DOHH2 (cell line): Measurements from ENCODE around the gene ROGDI.

Experiments used
- H3F3A ChIP-seq: fragments of 200-600 bp; sonication (generic), shearing (Covaris generic); 2 replicates; pipeline ENCODE4 v1.6.0; 2016; ENCODE audit warnings: antibody characterized with exemption, mild to moderate bottlenecking; ENCODE audit not compliant: control insufficient read depth, insufficient read depth
- H3K27ac ChIP-seq: fragments of 200-600 bp; sonication (generic); 2 replicates; pipeline ENCODE4 v1.5.1; 2014; ENCODE audit warnings: low read depth, mild to moderate bottlenecking, low read length, moderate library complexity
- H3K27me3 ChIP-seq: fragments of 200-600 bp; sonication (generic); 2 replicates; pipeline ENCODE4 v1.6.1; 2014; ENCODE audit warnings: mild to moderate bottlenecking, low read length, mixed read lengths; ENCODE audit not compliant: control insufficient read depth
- H3K36me3 ChIP-seq: fragments of 200-600 bp; sonication (generic); 2 replicates; pipeline ENCODE4 v1.6.1; 2014; ENCODE audit warnings: mild to moderate bottlenecking, low read length, moderate library complexity, mixed read lengths; ENCODE audit not compliant: control insufficient read depth
- H3K4me1 ChIP-seq: fragments of 200-600 bp; sonication (generic); 2 replicates; pipeline ENCODE4 v1.6.1; 2014; ENCODE audit warnings: mild to moderate bottlenecking, low read length, mixed read lengths; ENCODE audit not compliant: control insufficient read depth
- H3K4me2 ChIP-seq: fragments of 200-600 bp; sonication (generic); 2 replicates; pipeline ENCODE4 v1.6.0; 2014; ENCODE audit warnings: mild to moderate bottlenecking, low read length, moderate library complexity
- H3K4me3 ChIP-seq: fragments of 200-600 bp; sonication (generic); 2 replicates; pipeline ENCODE4 v1.5.1; 2014; ENCODE audit warnings: mild to moderate bottlenecking, low read length, mixed read lengths
- H3K79me2 ChIP-seq: fragments of 200-600 bp; sonication (generic); 2 replicates; pipeline ENCODE4 v1.6.1; 2014; ENCODE audit warnings: mild to moderate bottlenecking, low read length, mixed read lengths; ENCODE audit not compliant: control insufficient read depth
- H3K9me2 ChIP-seq: fragments of 200-600 bp; sonication (generic); replicated peaks from 2 replicates; pipeline ENCODE4 v1.6.1; 2014; ENCODE audit warnings: mild to moderate bottlenecking, low read length, mixed read lengths; ENCODE audit not compliant: control insufficient read depth
- H3K9me3 ChIP-seq: fragments of 200-600 bp; sonication (generic); 2 replicates; pipeline ENCODE4 v1.6.1; 2014; ENCODE audit warnings: antibody characterized with exemption, low read length, mixed read lengths; ENCODE audit not compliant: control insufficient read depth, insufficient read depth
- H4K20me1 ChIP-seq: fragments of 200-600 bp; sonication (generic); 2 replicates; pipeline ENCODE4 v1.6.0; 2014; ENCODE audit warnings: low read depth, mild to moderate bottlenecking, antibody characterized with exemption, low read length, moderate library complexity; ENCODE audit not compliant: control insufficient read depth, insufficient read depth
- CTCF ChIP-seq: fragments of 200-600 bp; sonication (generic); IDR thresholded peaks from one replicate; pipeline ENCODE4 v1.5.1; 2014; ENCODE audit warnings: antibody characterized with exemption, mild to moderate bottlenecking, low read depth, low read length; ENCODE audit not compliant: poor library complexity, severe bottlenecking
- EZH2phosphoT487 ChIP-seq: fragments of 200-600 bp; sonication (generic); IDR thresholded peaks from 2 replicates; pipeline ENCODE4 v1.6.1; 2017; ENCODE audit warnings: borderline replicate concordance, mild to moderate bottlenecking, antibody characterized with exemption, low read length, moderate library complexity, mixed read lengths

The ROGDI gene

GRCh38 chr16:4846901-4847773, 44.7 kb upstream of the ROGDI start, which contains the start of the genes GLYR1 and UBN1:
GLYR1 (minus strand) TSS chr16:4847288; CDS start chr16:4847265, 23 bp downstream.
UBN1 (plus strand) TSS chr16:4847481; CDS start chr16:4852918, 5,437 bp downstream.
- peak within 1 kb of the TSS; percentile 91 for H3K4me3 ChIP-seq
- H4K20me1 ChIP-seq = peaks cover 39% of the 10 kb centered on the region; the same call in 1 of the 2 replicates
- peaks cover 55% of the 10 kb centered on the region for H3K36me3 ChIP-seq
- H3K9me2 ChIP-seq = no peaks in the 10 kb centered on the region
- peaks cover 38% of the 10 kb centered on the region for H3K4me1 ChIP-seq
- no peak for TF ChIP-seq EZH2phosphoT487
- no peak for TF ChIP-seq CTCF
- H3K9me3 ChIP-seq = no peaks in the 10 kb centered on the region
- peak within 1 kb of the TSS; percentile 88 for H3K4me2 ChIP-seq
- H3K27me3 ChIP-seq = no peaks in the 10 kb centered on the region
- 0 out of 2 replicates have a peak, but pooled peaks cover 2% of the 10 kb centered on the region for H3F3A ChIP-seq
- peaks cover 87% of the 10 kb centered on the region for H3K79me2 ChIP-seq
- H3K27ac ChIP-seq = peak within 1 kb of the TSS; percentile 53

- Histone ChIP-seq H3K4me2 (peak overlapping the region; percentile 86), H3K9me2 (no peaks in the 10 kb centered on the region), H4K20me1 (peaks cover 39% of the 10 kb centered on the region; the same call in 1 of the 2 replicates), H3K27me3 (no peaks in the 10 kb centered on the region), H3K36me3 (peaks cover 60% of the 10 kb centered on the region), H3K9me3 (no peaks in the 10 kb centered on the region), H3K27ac (peak overlapping the region; percentile 51), H3K79me2 (peaks cover 81% of the 10 kb centered on the region), H3F3A (no peaks in the 10 kb centered on the region), H3K4me1 (peaks cover 38% of the 10 kb centered on the region), H3K4me3 (peak overlapping the region; percentile 91)
- TF ChIP-seq EZH2phosphoT487 (no peak), CTCF (no peak)
These were observed 44.1 kb upstream of the ROGDI start for GRCh38 chr16:4846503-4846900.

- H3K79me2 ChIP-seq = peaks cover 47% of the 10 kb centered on the region
- no peak overlapping the region for H3K4me2 ChIP-seq
- H3F3A ChIP-seq = no peaks in the 10 kb centered on the region
- peaks cover 87% of the 10 kb centered on the region for H3K36me3 ChIP-seq
- H3K9me2 ChIP-seq = no peaks in the 10 kb centered on the region
- H3K4me3 ChIP-seq = no peak overlapping the region
- peaks cover 8% of the 10 kb centered on the region; the same call in 1 of the 2 replicates for H4K20me1 ChIP-seq
- peaks cover 8% of the 10 kb centered on the region for H3K4me1 ChIP-seq
- H3K27ac ChIP-seq = no peak overlapping the region
- no peaks in the 10 kb centered on the region for H3K27me3 ChIP-seq
- TF ChIP-seq CTCF = no peak
- TF ChIP-seq EZH2phosphoT487 = no peak
- H3K9me3 ChIP-seq = no peaks in the 10 kb centered on the region
These were observed 38.6 kb upstream of the ROGDI start for GRCh38 chr16:4840984-4841383.
